Tibial nerve (tissue), 4 donors: ENCODE results near the gene OPCML.

ENCODE experiments used
- CTCF ChIP-seq, 5 experiments: fragments of 200-600 bp in 3 of 5; fragments of 450-650 bp in 2 of 5; sonication (generic) in 3 of 5; IDR thresholded peaks; one replicate each; pipeline ENCODE4 v1.5.1; 2016 to 2019; ENCODE audit warnings: antibody characterized with exemption in 5 of 5, mild to moderate bottlenecking in 3 of 5, moderate library complexity in 2 of 5
- EP300 ChIP-seq, 2 donors: sonication (generic); formaldehyde crosslinking; IDR thresholded peaks; one replicate each; pipeline ENCODE4 v1.6.1; 2017; ENCODE audit warnings: antibody characterized with exemption in 2 of 2, mild to moderate bottlenecking in 1 of 2
- POLR2A ChIP-seq, 2 donors: fragments of 450-650 bp; IDR thresholded peaks; one replicate each; pipeline ENCODE4 v1.6.1; 2017; ENCODE audit warnings: antibody characterized with exemption in 2 of 2, mild to moderate bottlenecking in 2 of 2, moderate library complexity in 2 of 2

- TF ChIP-seq CTCF (IDR thresholded peaks at IDR 0.05) (no peak), POLR2A (IDR thresholded peaks at IDR 0.05) (no peak), EP300 (IDR thresholded peaks at IDR 0.05) (no peak)
Measured at GRCh38 chr11:133533205-133533604, 904 bp upstream of the OPCML start.
